Ishikawa (cell line): ENCODE data around the gene GRM3.

Experiments used
- EGR1 ChIP-seq: IDR thresholded peaks from 2 replicates; pipeline ENCODE4 v1.6.1; 2012
- EP300 ChIP-seq: IDR thresholded peaks from 2 replicates; pipeline ENCODE4 v1.6.1; 2012; ENCODE audit warnings: borderline replicate concordance
- MAX ChIP-seq: IDR thresholded peaks from 2 replicates; pipeline ENCODE4 v1.6.1; 2012
- TEAD4 ChIP-seq: IDR thresholded peaks from 2 replicates; pipeline ENCODE4 v1.6.1; 2012
- YY1 ChIP-seq: IDR thresholded peaks from 2 replicates; pipeline ENCODE4 v1.6.1; 2012; ENCODE audit warnings: low read depth
- TF ChIP-seq, protein P1 (sequence below): IDR thresholded peaks from 2 replicates; pipeline ENCODE4 v1.6.1; 2012; ENCODE audit warnings: low read depth, mild to moderate bottlenecking

- TF ChIP-seq EP300 (no peak), YY1 (no peak), MAX (no peak), TEAD4 (no peak), EGR1 (no peak)
- TF ChIP-seq, protein P1, sequence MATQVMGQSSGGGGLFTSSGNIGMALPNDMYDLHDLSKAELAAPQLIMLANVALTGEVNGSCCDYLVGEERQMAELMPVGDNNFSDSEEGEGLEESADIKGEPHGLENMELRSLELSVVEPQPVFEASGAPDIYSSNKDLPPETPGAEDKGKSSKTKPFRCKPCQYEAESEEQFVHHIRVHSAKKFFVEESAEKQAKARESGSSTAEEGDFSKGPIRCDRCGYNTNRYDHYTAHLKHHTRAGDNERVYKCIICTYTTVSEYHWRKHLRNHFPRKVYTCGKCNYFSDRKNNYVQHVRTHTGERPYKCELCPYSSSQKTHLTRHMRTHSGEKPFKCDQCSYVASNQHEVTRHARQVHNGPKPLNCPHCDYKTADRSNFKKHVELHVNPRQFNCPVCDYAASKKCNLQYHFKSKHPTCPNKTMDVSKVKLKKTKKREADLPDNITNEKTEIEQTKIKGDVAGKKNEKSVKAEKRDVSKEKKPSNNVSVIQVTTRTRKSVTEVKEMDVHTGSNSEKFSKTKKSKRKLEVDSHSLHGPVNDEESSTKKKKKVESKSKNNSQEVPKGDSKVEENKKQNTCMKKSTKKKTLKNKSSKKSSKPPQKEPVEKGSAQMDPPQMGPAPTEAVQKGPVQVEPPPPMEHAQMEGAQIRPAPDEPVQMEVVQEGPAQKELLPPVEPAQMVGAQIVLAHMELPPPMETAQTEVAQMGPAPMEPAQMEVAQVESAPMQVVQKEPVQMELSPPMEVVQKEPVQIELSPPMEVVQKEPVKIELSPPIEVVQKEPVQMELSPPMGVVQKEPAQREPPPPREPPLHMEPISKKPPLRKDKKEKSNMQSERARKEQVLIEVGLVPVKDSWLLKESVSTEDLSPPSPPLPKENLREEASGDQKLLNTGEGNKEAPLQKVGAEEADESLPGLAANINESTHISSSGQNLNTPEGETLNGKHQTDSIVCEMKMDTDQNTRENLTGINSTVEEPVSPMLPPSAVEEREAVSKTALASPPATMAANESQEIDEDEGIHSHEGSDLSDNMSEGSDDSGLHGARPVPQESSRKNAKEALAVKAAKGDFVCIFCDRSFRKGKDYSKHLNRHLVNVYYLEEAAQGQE: no peak
These were observed 148.6 kb downstream of the GRM3 start for GRCh38 chr7:86792260-86792659.
